GM18511 (cell line): ENCODE results near the gene THEMIS2.

ENCODE experiments used
- ATAC-seq: cut with Tn5 transposase; IDR thresholded peaks from one replicate; pipeline ENCODE4 v1.9.1; 2021; ENCODE audit warnings: mild to moderate bottlenecking, moderate library complexity; ENCODE audit not compliant: unreplicated experiment

The THEMIS2 gene

DNA sequence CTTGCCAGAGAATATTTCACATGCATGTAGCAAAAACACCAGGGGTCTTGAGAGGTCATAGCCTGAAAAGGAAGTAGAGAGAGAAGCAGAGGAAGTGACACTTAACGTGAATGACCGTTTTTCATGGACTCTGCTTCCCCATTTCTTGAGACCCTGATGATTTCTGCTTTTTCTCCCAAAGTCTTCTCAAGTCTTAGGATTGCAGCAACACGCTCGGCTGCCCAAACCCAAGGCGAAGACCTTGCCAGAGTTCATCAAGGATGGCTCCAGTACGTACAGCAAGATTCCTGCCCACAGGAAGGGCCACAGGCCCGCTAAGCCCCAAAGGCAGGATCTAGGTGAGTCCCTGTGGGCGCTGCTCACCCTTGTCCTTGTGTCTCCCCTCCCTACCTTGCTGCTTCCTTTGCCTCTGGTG lies 12.8 kb downstream of the THEMIS2 start:
- no peak for ATAC-seq

DNA sequence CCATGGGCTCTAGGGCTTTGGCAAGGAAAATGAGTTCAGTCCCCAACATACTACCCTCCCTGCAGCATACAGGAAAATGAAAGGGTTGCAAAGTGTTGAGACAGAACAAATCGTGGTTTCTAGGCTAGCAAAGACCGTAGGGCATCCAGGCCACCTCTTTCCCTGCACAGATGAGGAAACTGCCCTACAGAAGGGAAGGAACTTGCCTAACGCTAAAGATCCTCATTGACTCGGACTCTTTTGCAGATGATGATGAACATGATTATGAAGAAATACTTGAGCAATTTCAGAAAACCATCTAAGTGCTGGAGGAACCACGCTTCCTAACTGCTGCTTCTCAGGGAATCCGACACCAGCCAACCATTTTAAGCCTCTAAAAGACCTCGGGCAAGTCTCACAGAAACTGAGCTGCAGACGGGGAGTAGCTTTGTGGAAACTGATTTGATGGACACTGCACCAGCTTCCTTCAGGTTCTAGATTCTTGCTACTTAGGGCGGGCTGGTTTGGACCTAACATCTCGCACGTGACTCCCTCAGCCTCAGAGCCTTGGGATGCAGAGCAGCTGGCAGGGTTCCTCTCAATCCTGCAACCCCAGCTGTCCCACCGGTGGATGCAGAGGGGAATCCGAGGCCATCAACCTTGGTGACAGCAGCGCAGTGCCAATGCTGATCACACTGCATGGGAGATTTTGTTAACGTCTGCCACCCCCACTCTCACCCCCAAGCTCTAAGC lies 13.4 kb downstream of the THEMIS2 start:
- ATAC-seq, result no peak

- ATAC-seq, result no peak
These were observed 14.0 kb downstream of the THEMIS2 start for GRCh38 chr1:27886353-27886679.

DNA sequence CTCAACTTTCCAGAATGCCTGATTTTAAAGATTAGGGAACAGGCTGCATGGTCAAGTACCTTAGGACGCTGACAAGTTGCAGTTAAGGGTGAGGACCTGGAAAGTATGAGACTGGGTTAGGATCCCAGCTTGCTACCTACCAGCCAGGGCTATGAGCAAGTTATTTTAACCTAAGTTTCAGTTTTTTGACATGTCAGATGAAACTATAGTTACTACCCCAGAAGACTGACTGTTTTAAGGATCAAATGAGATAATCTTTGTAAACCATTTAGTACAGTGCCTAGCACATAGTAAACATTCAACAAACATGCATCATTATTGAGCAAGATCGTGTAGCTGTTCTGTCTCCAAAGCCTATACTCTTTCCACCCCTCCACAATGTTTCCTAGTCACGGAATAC lies 14.4 kb downstream of the THEMIS2 start:
- no peak for ATAC-seq

GRCh38 chr1:27887215-27888021 lies 15.1 kb downstream of the THEMIS2 start:
- no peak for ATAC-seq

GRCh38 chr1:27889506-27889905 lies 17.2 kb downstream of the THEMIS2 start:
- no peak for ATAC-seq

- peak; percentile 42 for ATAC-seq
These were observed 19.0 kb downstream of the THEMIS2 start for GRCh38 chr1:27891196-27891889.

DNA sequence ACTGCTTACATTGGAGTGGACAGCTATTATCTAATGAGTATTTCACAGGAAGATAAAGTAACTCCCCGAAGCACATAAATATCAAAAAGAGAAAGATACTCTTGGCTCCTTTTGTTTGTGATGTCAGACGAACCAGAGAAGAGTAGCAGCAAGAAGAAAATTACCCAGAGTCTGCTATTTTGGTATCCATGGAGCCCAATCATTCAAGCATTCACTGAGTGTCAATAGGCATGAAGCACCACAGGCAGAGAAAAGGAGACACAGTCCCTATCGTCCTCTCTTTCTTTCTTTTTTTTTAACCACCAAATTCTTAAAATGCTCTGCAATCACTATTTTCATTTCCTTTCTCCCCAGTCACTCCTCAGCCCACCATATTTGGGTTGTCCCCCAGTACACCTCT lies 22.2 kb downstream of the THEMIS2 start:
- no peak for ATAC-seq

GRCh38 chr1:27906759-27907158 lies 34.4 kb downstream of the THEMIS2 start:
- ATAC-seq, result no peak

- no peak for ATAC-seq
These were observed 40.1 kb downstream of the THEMIS2 start for GRCh38 chr1:27912429-27912828.

GRCh38 chr1:27915082-27915575 lies 42.8 kb downstream of the THEMIS2 start:
- no peak for ATAC-seq

DNA sequence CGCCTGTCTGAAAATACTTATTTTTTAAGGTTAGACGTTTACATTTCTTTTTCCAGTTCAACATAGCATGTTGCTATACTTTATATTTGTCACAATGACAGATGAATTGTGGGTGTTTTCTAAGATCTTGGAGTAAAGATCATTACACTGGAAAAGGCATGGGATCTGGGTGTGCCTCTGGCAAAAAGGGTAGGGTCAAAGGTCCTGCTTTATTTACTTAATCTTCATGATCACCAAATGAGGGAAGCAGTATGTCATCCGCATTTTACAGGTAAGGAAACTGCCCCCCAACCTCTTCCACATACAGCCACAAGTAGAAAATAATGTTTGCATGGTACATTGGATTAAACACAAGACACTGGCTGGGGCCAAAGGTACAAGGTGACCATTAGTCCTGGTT lies 49.9 kb downstream of the THEMIS2 start:
- no peak for ATAC-seq

DNA sequence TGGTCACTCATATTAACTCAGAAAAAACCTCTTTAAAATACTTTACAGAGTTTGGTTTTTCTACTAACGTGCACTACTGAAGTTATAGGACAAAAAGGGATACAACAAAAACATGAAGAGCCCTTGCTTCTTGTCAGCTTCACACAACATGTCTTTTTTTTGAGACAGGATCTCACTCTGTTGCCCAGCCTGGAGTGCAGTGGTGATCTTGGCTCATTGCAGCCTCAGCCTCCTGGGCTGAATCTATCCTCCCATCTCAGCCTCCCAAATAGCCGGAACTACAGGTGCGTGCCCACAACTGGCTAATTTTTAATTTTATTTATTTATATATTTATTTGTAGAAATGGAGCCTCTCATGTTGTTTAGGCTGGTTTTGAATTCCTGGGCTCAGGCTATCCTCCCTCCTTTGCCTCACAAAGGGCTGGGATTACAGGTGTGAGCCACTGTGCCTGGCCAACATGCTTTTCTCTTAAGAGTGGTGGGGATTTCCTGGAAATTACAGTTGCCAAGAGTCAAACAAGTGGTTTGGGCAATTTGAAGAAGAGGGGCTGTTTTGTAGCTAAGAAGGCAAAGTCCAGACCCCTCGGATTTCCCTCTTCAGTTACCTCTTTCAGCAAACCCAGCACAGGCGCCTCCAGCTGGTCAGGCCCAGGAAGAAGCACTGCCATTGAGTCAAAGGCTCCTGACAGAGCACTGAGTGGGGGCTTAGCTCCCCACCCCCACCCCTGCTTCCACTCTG lies 56.0 kb downstream of the THEMIS2 start:
- no peak for ATAC-seq

- no peak for ATAC-seq
These were observed 58.8 kb downstream of the THEMIS2 start for GRCh38 chr1:27931184-27931583.

GRCh38 chr1:27931759-27932158 lies 59.4 kb downstream of the THEMIS2 start:
- no peak for ATAC-seq

DNA sequence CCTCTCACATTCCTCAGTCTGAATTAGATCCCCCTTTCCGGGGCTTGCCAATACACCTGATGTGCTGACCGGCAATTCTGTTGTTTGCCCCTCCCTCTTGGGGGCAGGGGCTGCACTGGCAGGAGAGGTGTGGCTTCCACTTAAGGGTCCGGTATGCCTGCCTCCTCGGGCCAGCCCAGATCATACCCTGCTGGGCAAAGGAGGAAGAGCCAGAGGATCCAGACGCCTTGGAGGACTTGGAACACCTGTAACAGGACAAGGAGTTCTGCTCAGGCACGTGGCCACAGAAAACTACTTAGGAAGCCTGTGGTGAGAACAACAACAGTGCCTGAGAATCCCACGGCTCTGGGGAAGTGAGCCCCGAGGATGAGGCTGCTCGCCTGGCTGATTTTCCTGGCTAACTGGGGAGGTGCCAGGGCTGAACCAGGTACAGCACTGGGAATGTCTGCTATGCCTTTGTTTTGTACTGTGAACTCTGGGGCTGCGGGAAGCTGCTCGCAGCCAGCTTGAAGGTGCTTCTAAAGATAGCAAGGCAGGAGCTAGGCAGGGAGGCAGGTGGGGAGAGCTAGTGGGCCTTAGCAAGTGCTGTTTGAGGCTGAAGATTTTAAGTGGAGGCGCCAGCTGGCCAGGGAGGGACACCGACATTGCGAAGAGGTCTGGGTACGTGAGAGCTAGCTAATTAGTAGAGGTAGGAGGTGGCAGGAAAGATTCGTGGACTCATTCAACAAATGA lies 62.6 kb downstream of the THEMIS2 start, which contains the start of gene SMPDL3B:
Gene SMPDL3B (plus strand): TSS at position 183 of the 732 bp plus-strand sequence. CDS start 184 bp downstream, at position 367.
- no peak for ATAC-seq

- ATAC-seq, result no peak
These were observed 63.4 kb downstream of the THEMIS2 start for GRCh38 chr1:27935721-27936120.
